Activated T-helper 1 cell treated with anti-CD3 and anti-CD28 coated beads, Interleukin-2, amount 50 U/mL, for 16 hours (primary cell): ENCODE data around the gene RNF151.
"Not testable (repeated sequence)": the region's sequence is repeated elsewhere in the genome, so short reads cannot be mapped to it uniquely, and the experiment has no call there.

Experiments
- DNase-seq, 2 donors: peaks; one replicate each; pipeline ENCODE4 v3.0.0-alpha.2; 2020; ENCODE audit warnings: low read depth in 1 of 2, low spot score in 1 of 2

The RNF151 gene

DNA sequence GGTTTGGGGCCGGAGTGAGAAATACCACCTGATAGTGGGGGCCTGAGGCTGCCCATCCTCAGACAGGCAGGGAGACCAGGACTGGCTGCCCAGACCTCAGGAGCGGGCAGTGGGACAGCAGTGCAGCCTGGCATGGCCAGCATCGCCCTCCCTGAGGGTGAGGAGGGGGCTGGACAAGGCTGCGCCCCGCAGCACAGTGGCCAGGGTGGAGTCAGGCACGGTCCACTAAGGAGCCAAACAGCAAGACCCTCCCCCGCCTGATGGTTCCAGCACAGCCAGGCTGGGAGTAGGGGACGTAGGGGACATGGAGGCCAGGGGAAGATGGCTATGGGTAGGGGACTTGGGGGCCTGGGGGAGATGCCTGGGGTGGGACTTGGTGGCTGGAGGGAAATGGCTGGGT lies 39.7 kb downstream of the RNF151 start:
- DNase-seq, result no peak

DNA sequence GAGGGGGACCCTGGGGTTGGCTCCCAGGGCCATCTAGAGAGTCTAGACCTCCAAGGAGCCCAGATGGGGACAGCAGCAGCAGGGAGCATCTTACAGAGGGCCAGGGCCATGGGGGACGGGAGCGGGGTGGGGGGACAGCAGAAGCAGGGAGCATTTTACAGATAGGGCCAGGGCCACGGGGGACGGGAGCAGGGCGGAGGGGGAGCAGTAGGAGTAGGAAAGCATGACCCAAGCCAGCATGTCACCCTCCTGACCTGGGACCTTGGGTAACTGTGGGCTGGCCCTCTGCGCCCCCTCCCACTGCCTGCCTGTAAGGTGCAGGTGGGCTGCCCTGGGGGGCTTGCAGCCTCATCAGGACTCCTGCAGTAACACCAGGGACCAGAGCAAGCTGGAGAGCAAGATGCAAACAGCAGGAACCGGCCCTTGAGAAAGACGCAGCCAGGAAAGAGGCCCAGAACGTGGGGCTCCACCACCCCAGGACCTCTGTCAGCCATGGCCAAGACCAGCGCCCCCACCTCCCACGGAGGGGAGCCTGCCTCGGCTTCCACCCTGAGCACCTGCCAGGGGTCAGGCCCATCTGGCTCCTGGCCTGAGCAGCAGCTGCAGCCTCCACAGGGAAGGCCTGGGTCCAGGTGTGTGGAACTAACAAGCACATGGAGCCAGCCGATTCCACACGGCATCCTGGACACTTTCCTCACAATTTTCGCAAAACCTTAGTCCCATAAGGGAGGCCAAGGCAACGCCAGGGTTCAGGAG lies 40.6 kb downstream of the RNF151 start:
- DNase-seq, result no peak

DNA sequence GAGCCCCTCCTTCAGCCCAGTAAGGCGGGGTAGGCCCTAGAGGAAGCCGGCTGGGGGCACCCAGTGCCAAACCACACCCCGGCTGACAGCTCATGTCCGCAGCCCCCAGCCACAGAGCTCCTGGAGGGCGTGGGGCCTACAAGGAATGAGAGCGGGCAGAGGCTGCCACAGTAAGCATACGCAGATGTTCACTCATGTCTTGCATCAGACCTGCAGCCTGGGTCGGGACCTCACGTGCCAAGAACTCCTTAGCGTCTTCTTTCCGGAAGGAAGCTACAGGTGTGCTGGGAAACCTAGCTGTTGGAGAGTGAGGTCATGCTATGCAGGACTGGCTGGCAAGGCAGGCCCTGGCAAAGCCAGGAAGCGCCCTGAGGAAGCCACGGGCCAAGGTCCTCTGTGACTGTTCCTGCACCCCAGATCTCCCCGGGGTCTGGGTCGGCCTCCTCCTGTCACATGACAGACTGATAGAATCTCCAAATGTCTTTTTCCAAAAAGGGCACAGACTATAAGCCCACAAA lies 41.4 kb downstream of the RNF151 start:
- DNase-seq, result no peak

DNA sequence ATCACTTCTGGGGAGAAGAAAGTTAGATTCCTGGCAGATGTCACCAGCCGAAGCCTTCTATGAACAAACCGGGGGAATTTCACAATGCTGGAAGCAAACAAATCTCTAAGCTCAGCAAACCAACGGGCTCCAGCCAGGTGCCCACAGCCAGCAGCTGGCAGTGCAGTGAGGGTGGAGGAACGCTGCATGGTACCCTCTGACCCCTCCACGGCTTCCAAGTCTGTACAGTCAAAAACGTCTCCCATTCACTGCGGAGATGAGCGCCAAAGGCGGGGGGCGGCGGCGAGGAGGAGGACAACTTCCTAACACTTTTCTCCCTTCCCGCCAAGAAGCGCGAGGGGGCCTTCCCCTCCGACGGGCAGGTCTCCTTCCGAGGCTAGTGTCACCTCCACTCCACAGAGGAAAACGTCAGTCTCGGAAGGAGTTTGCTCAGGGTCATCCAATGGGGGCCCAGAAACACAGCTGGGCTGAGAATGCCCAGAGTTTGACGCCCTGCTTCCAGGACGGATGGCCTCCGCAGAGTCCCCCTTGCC lies 42.0 kb downstream of the RNF151 start:
- DNase-seq, result no peak

DNA sequence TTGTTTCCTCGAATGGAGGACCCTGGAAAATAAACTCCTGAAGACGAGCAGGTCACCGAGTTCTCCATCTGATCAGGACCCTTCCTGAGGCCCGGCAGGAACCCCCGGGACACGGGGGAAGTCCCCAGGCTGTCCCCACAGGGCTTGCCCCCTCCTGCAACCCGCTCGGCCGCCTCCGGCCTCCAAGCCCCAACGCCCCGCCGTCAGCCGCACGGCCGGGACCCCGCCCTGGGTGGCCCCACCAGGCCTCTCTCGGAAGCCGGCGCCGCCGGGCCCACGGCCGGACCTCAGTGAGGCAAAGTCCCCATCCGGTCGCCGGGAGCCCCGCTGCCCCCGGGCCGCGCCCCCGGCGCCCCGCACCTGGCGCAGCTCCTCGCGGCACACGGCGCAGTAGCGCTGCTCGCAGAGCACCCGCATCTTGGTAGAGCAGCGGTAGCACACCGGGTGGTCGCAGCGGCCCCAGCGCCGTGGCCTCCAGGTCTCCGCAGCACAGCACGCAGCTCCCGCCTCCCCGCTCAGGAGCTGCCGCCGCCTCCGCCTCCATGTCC lies 42.6 kb downstream of the RNF151 start:
- no peak for DNase-seq

DNA sequence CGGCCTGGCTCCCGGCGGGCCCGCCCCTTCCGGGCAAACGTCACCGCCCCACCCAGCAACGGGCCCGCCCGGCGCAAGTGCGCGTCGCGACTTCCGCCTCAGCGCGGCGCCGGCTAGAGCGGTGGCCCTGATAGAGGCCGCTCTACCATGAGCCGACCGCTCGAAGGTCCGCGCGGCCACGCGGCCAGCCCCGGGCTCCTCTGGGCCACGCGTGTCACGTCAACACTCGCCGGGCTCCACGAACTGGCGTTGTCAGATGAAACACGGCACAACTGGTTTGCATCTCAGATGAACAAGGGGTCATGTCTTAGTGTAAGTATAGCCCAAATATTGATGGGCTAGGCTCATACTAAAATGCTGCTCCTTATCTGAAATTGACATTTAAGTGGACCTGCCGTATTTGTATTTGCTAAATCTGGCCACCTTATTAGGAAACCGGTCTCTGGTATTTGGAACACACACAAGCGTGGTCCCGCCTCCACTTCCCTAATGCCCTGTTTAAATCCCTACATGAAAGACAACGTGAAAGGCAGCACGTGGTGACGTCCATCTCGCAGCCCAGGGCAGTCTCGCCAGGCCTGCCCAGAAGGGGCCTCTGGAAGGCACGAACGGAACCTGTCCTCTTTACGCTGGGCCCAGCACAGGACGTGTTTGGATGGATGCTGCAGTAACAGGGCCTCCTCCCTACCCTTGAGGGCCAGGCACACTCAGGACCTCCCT lies 43.3 kb downstream of the RNF151 start, which contains the start of gene ZNF598:
ZNF598 (minus strand) TSS at position 31 of the 720 bp plus-strand sequence.
- peak; percentile 50 to 76 for DNase-seq

DNA sequence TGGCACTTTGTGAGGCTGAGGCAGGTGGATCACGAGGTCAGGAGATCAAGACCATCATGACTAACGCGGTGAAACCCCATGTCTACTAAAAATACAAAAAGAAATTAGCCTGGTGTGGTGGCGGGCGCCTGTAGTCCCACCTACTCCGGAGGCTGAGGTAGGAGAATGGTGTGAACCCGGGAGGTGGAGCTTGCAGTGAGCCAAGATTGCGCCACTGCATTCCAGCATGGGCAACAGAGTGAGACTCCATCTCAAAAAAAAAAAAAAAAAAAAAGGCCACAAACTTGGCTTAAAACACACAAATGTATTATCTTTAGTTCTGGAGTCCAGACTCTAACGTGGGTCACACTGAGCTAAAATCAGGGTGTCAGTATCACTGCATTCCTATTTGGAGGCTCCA lies 45.1 kb downstream of the RNF151 start:
- DNase-seq, result not testable (repeated sequence)

DNA sequence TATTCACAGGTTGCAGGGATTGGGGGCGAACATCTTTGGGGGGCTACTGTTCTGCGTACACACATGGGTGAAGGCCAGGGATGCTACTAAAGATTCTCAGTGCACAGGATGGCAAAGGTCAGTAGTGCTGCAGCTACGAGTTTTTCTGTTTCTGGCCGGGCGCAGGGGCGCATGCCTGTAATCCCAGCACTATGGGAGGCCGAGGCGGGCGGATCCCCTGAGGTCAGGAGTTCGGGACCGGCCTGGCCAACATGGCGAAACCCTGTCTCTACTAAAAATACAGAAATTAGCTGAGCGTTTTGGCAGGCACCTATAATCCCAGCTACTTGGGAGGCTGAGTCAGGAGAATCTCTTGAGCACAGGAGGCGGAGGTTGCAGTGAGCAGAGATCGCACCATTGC lies 46.9 kb downstream of the RNF151 start:
- DNase-seq, result no peak

DNA sequence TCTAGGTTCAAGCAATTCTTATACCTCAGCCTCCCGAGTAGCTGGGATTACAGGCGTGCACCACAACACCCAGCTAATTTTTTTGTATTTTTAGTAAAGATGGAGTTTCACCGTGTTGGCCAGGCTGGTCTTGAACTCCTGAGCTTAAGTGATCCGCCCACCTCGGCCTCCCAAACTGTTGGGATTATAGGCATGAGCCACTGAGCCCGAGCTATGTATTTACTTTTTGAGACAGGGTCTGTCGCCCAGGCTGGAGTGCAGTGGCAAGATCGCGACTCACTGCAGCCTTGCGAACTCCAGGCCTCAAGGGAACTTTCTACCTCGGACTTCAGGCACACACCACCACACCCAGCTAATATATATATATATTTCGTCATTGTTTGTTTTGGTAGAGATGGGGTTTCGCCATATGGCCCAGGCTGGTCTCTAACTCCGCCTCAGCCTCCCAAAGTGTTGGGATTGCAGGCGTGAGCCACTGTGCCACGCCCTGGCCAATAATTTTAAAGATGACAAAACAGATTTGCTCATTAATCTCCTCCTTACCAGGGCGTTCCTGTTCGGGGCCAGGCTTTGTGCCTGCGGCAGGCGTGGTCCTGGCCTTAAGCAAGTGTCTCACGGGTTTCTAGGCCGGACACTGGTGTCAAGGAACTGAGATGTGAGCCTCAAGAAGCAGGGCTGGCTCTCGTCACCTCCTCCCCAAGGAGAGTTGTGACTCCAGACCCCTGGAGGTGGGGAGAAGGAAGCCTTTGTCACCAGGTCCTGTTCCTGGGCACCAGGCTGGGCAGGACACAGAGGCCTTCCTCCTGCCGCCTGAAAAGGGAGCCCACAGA lies 48.7 kb downstream of the RNF151 start:
- no peak for DNase-seq

DNA sequence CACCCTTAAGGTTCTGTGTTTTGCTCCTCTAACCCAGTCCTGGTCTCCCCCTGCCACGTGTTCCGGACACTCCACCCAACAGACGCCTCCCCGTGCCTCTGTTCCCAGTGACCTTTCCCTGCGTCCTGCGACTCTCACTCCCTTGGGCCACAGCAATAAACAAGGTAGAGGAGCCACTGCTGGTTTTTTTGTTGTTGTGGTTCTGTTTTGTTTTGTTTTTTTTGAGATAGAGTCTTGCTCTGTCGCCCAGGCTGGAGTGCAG lies 49.2 kb downstream of the RNF151 start:
- no peak for DNase-seq

DNA sequence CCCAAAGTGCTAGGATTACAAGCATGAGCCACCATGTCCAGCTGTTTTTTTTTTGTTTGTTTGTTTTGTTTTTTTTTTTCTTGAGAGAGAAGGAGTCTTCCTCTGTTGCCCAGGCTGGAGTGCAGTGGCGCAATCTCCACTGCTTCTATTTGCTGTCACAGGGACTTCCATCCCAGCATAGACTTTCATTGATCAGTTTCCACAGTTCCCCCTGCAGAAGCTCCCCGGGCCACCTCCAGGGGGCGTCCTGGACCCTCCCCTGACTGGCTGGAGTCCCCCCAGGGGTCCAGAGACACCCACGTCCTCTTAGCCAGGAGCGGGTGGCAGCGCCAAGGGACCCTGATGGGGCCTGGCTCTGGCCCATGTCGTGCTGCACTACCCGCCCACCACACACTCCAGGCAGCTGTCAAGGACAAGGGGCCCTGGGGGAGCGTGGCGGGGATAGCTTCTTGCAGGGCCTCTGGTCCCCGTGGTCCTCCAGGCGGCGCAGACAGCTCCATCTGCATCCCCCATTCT lies 49.8 kb downstream of the RNF151 start:
- no peak for DNase-seq
